ENCODE data around the gene CLHC1.
"Not testable (repeated sequence)": the region's sequence is repeated elsewhere in the genome, so short reads cannot be mapped to it uniquely, and the experiment has no call there.

CLHC1 gene

DNA sequence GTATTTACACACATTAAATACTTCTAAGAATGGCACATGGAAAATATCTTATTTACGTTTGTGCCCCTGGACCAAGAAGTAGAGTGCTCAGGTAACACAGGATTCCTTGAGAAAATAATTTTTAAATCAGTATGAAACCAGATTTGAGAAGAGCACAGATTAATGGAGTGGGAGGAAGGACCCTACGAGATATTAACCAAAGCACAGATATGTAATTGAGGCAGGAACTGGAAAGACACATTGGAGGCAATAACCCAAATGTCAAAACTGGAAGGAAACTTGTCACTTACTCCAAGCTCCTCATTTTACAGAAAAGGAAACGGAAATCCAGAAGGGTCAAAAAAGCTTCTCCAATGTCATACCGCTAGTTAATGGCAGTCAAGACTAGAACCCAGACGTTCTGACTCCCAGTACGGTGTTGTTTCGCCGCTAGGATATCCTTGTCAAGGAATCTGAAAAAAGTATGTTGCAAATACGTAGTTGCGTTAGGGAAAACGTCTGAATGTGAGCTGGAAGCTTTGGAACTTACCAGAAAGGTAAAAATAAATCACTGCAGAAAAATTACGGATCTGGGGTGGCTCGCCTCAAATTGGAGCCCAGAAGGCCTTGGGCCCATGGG, 36.3 kb upstream of the CLHC1 start:
- TF ChIP-seq, protein P1, sequence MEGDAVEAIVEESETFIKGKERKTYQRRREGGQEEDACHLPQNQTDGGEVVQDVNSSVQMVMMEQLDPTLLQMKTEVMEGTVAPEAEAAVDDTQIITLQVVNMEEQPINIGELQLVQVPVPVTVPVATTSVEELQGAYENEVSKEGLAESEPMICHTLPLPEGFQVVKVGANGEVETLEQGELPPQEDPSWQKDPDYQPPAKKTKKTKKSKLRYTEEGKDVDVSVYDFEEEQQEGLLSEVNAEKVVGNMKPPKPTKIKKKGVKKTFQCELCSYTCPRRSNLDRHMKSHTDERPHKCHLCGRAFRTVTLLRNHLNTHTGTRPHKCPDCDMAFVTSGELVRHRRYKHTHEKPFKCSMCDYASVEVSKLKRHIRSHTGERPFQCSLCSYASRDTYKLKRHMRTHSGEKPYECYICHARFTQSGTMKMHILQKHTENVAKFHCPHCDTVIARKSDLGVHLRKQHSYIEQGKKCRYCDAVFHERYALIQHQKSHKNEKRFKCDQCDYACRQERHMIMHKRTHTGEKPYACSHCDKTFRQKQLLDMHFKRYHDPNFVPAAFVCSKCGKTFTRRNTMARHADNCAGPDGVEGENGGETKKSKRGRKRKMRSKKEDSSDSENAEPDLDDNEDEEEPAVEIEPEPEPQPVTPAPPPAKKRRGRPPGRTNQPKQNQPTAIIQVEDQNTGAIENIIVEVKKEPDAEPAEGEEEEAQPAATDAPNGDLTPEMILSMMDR (IDR thresholded peaks at IDR 0.05; ENCODE audit: low read depth, low read length) = no peak
- in situ Hi-C loops (cut with HindIII; ENCODE audit: low sequenced_read_pairs) = no loop called here
- DNase-seq (ENCODE audit: low read depth, low spot score) = no peak
- H3K4me3 ChIP-seq (ENCODE audit: low read depth, low read length) = peak overlapping the region; percentile 80

DNA sequence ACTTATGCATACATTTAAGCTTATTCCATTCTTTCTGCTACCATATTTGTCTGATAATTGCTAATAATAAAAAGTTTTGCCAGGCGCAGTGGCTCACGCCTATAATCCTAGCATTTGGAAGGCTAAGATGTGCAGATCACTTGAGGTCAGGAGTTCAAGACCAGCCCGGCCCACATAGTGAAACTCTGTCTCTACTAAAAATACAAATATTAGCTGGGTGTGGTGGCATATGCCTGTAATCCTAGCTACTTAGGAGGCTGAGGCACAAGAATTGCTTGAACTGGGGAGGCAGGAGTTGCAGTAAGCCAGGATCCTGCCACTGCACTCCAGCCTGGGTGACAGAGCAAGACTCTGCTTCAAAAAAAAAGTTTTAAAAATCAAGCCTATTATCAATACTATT, 27.5 kb upstream of the CLHC1 start:
- DNase-seq (ENCODE audit: low read depth, low spot score); H3K4me3 ChIP-seq (ENCODE audit: low read depth, low read length); in situ Hi-C loops (cut with HindIII; ENCODE audit: low sequenced_read_pairs): not testable (repeated sequence)

- TF ChIP-seq, protein P1 (IDR thresholded peaks at IDR 0.05; ENCODE audit: low read depth, low read length) = no peak
- in situ Hi-C loops (cut with HindIII; ENCODE audit: low sequenced_read_pairs) = no loop called here
- H3K4me3 ChIP-seq (ENCODE audit: low read depth, low read length) = no peak overlapping the region
- no peak for DNase-seq (ENCODE audit: low read depth, low spot score)
Measured at GRCh38 chr2:55252832-55253231, 20.7 kb upstream of the CLHC1 start.

- no peak overlapping the region for H3K4me3 ChIP-seq (ENCODE audit: low read depth, low read length)
- no peak for DNase-seq (ENCODE audit: low read depth, low spot score)
- in situ Hi-C loops (cut with HindIII; ENCODE audit: low sequenced_read_pairs) = no loop called here
- TF ChIP-seq, protein P1 (IDR thresholded peaks at IDR 0.05; ENCODE audit: low read depth, low read length) = no peak
Measured at GRCh38 chr2:55247025-55247424, 14.9 kb upstream of the CLHC1 start.

DNA sequence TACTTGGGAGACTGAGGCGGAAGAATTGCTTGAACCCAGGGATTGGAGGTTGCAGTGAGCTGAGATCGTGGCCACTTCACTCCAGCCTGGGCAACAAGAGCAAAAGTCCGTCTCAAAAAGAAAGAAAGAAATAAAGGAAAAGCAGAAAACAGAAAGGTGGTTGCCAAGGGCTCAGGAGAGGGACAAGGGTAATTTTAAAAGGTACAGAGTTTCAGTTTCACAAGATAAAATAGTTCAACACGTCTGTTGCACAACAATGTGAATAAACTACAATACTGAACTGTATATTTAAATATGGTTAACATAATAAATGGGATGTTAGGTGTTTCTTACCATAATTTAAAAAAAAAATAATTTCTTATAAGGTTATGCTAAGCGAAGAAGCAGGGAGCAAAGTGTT, 13.3 kb upstream of the CLHC1 start:
- in situ Hi-C loops (cut with HindIII; ENCODE audit: low sequenced_read_pairs) = no loop called here
- DNase-seq (ENCODE audit: low read depth, low spot score) = no peak
- TF ChIP-seq, protein P1 (IDR thresholded peaks at IDR 0.05; ENCODE audit: low read depth, low read length) = no peak
- H3K4me3 ChIP-seq (ENCODE audit: low read depth, low read length) = no peak overlapping the region

DNA sequence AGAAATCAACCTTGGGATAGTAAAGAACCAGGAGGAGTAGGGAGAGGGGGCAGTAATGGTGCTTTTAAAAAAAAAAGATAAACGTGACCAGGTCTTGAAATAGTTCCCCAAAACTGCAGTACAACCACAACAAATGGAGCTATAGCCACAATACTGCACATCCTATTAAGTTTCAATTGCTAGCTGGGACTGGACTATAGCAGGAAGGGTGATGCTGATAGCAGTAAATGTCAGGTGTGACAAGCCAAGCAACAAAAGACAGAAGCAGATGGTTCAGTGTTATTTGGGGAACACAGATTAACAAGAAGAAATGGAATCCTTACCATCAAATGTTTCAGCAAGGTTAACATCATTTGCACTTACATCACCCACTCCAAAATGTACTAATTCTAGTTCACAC, 10.5 kb upstream of the CLHC1 start:
- no peak overlapping the region for H3K4me3 ChIP-seq (ENCODE audit: low read depth, low read length)
- in situ Hi-C loops (cut with HindIII; ENCODE audit: low sequenced_read_pairs) = no loop called here
- no peak for DNase-seq (ENCODE audit: low read depth, low spot score)
- TF ChIP-seq, protein P1 (IDR thresholded peaks at IDR 0.05; ENCODE audit: low read depth, low read length) = no peak

GRCh38 chr2:55241582-55241981, 9.5 kb upstream of the CLHC1 start:
- H3K4me3 ChIP-seq (ENCODE audit: low read depth, low read length); DNase-seq (ENCODE audit: low read depth, low spot score); in situ Hi-C loops (cut with HindIII; ENCODE audit: low sequenced_read_pairs): not testable (repeated sequence)

Data from astrocyte of the spinal cord (primary cell).